ENCODE measurements around the gene RBM17. TPM values are rescaled to one million over a fixed set of nuclear protein-coding genes. Genes with fewer than 3 reads are reported as not detected.

The RBM17 gene
- total RNA-seq, 1 donor from 2014 or later, result 142 TPM

DNA sequence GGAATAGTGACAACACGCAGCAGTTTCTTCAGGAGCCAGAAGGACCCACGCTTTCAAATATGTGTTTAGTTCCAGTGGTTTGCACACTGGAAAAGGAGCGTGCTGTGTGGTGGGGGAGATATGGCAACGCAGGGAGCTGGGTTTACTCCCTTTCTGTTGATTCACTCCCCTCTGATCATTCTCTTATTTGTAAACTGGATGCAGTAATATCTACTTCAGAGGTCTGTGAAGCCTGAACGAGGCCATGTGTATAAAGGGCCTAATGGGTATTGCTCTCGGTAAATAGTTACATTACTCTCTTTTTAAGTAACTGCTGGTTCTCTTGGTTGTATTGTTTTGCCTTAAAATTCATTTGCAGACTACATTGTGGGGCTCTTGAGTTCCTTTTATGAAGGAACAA lies 19.2 kb downstream of the RBM17 start:
- no peak for DNase-seq (ENCODE audit: low read depth, low spot score)
- Mint-ChIP-seq H3K27ac (ENCODE audit: unreplicated experiment) (no peak overlapping the region), H3K36me3 (ENCODE audit: low read depth) (peaks cover 14% of the 10 kb centered on the region), H3K9me3 (no peaks in the 10 kb centered on the region), H3K27me3 (ENCODE audit: low read depth) (no peaks in the 10 kb centered on the region), H3K4me3 (no peak overlapping the region), H3K4me1 (no peaks in the 10 kb centered on the region)
- TF ChIP-seq, protein P1, sequence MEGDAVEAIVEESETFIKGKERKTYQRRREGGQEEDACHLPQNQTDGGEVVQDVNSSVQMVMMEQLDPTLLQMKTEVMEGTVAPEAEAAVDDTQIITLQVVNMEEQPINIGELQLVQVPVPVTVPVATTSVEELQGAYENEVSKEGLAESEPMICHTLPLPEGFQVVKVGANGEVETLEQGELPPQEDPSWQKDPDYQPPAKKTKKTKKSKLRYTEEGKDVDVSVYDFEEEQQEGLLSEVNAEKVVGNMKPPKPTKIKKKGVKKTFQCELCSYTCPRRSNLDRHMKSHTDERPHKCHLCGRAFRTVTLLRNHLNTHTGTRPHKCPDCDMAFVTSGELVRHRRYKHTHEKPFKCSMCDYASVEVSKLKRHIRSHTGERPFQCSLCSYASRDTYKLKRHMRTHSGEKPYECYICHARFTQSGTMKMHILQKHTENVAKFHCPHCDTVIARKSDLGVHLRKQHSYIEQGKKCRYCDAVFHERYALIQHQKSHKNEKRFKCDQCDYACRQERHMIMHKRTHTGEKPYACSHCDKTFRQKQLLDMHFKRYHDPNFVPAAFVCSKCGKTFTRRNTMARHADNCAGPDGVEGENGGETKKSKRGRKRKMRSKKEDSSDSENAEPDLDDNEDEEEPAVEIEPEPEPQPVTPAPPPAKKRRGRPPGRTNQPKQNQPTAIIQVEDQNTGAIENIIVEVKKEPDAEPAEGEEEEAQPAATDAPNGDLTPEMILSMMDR (conservative IDR thresholded peaks at IDR 0.05), result no peak

DNA sequence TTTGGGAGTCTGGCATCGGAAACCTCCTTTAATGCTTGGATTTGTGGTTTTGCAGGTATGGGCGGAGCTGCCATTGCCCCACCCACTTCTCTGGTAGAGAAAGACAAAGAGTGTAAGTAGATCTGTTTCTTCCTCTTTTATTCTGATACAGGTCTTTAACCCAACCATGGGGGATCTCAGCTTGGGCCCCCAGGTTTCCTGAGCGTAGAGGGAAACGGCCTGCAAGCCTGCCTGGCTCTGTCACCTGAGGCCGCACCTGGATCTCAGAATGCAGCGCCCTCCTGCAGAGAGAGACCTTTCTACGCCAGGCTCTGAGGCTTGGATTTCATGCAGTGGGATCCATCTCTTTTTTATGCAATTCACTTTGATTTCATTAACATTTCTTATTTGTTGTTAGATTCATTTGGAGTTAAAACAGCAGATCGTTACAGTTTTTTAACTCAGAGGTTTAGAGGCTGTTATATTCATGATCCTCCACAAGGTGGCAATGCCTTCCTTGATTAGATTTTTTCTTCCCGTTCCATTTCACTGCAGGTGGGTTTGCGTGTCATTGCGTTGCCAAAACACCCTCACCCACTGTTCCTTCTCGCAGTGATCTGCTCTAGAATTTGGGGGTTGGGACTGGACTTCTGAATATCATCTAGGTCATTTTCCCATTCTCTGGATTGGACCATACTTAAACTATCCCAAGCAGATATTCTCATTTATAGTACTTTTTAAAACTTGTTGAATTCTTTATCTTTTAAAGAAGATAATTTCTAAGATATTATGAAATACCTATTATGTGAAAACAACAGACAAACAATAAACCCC lies 20.0 kb downstream of the RBM17 start:
- peaks cover 16% of the 10 kb centered on the region for H3K36me3 Mint-ChIP-seq (ENCODE audit: low read depth)
- H3K27ac Mint-ChIP-seq (ENCODE audit: unreplicated experiment), result no peak overlapping the region
- no peak overlapping the region for H3K4me3 Mint-ChIP-seq
- no peaks in the 10 kb centered on the region for H3K27me3 Mint-ChIP-seq (ENCODE audit: low read depth)
- no peaks in the 10 kb centered on the region for H3K4me1 Mint-ChIP-seq
- TF ChIP-seq, protein P1 (conservative IDR thresholded peaks at IDR 0.05), result peak; percentile 83
- no peaks in the 10 kb centered on the region for H3K9me3 Mint-ChIP-seq
- no peak for DNase-seq (ENCODE audit: low read depth, low spot score)

DNA sequence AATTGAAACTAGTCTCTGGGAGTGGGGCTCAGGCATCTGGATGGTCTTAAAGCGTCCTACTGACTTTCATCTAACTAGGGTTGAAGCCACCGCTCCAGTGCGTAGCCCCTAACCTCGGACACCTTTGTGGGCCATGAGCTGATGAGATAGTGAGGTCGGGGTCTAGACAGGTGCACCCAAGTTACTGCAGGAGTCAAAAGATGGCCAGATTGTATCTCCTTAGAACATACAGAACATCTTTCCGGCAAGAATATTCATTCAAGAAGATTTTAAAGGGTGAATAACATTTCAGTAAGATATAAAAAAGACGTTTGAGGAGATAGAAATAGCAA lies 20.6 kb downstream of the RBM17 start:
- no peak overlapping the region for H3K27ac Mint-ChIP-seq (ENCODE audit: unreplicated experiment)
- H3K27me3 Mint-ChIP-seq (ENCODE audit: low read depth), result no peaks in the 10 kb centered on the region
- no peak overlapping the region for H3K4me3 Mint-ChIP-seq
- TF ChIP-seq, protein P1 (conservative IDR thresholded peaks at IDR 0.05), result no peak
- peaks cover 20% of the 10 kb centered on the region for H3K36me3 Mint-ChIP-seq (ENCODE audit: low read depth)
- DNase-seq (ENCODE audit: low read depth, low spot score), result no peak
- no peaks in the 10 kb centered on the region for H3K4me1 Mint-ChIP-seq
- H3K9me3 Mint-ChIP-seq, result no peaks in the 10 kb centered on the region

DNA sequence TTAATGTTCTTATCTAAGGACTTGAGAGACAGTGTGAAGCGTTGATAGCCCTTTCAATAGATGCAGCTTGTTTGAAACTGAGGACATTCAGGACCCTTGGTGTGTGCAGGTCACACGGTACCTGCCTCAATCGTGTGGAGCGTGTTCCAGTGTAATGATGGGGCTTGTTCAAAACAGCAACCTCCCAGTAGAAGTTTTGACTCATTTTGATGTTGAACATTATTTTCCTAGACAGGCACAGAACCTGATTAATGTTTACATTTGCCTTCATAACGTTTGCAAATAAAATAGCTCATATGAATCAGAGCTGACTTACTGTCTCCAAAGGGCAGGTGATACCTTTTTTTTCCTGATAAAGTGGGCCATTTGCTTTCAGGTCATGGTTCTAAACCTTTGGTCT lies 21.3 kb downstream of the RBM17 start:
- no peak overlapping the region for H3K27ac Mint-ChIP-seq (ENCODE audit: unreplicated experiment)
- H3K36me3 Mint-ChIP-seq (ENCODE audit: low read depth), result peaks cover 22% of the 10 kb centered on the region
- no peaks in the 10 kb centered on the region for H3K4me1 Mint-ChIP-seq
- H3K4me3 Mint-ChIP-seq, result no peak overlapping the region
- no peaks in the 10 kb centered on the region for H3K27me3 Mint-ChIP-seq (ENCODE audit: low read depth)
- TF ChIP-seq, protein P1 (conservative IDR thresholded peaks at IDR 0.05), result no peak
- H3K9me3 Mint-ChIP-seq, result no peaks in the 10 kb centered on the region
- no peak for DNase-seq (ENCODE audit: low read depth, low spot score)

DNA sequence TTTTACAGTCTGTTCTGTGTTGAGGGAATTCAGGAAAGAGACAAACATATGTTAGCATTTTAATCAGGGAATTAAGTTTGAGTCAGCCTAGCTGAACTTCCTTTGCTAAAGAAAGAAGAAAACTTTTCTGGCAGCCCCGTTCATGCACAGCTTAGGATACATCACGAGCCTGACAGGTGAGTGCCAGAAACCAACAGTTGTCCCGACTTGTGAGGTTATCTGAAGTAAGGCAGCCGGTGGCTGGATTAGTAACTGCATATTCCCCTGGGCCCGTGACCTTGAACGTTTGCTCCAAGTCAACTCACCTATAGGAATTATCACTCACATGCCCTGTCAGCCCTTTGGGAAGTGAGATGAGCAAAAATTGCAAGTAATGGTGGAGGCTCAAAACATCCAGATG lies 24.1 kb downstream of the RBM17 start:
- DNase-seq (ENCODE audit: low read depth, low spot score), result no peak
- TF ChIP-seq, protein P1 (conservative IDR thresholded peaks at IDR 0.05), result no peak
- H3K27ac Mint-ChIP-seq (ENCODE audit: unreplicated experiment), result no peak overlapping the region
- no peaks in the 10 kb centered on the region for H3K4me1 Mint-ChIP-seq
- H3K36me3 Mint-ChIP-seq (ENCODE audit: low read depth), result peaks cover 22% of the 10 kb centered on the region
- H3K27me3 Mint-ChIP-seq (ENCODE audit: low read depth), result no peaks in the 10 kb centered on the region
- H3K9me3 Mint-ChIP-seq, result no peaks in the 10 kb centered on the region
- no peak overlapping the region for H3K4me3 Mint-ChIP-seq

Measured in neural crest cell (in vitro differentiated cells).